ENCODE data around the gene ABCG4.

- TF ChIP-seq POLR2A (IDR thresholded peaks at IDR 0.05; ENCODE audit: low read length) (no peak), GATA1 (IDR thresholded peaks at IDR 0.05; ENCODE audit: low read depth, low read length) (no peak)
Observed at GRCh38 chr11:119161871-119162270, 13.0 kb downstream of the ABCG4 start.
